ENCODE data around the gene AHR.

GRCh38 chr7:17301471-17302456 is 3.3 kb downstream of the AHR start:
- TF ChIP-seq CTCF (optimal IDR thresholded peaks at IDR 0.05 in 1 of 3, IDR thresholded peaks at IDR 0.05 in 1 of 3, conservative IDR thresholded peaks at IDR 0.05 in 1 of 3; ENCODE audit: extremely low read depth in 1 of 3, insufficient read depth in 2 of 3, low read length in 3 of 3) (peak in 1 of 3 experiments; percentile 10), EZH2 (IDR thresholded peaks at IDR 0.05; ENCODE audit: low read length) (no peak)
